Superior temporal gyrus (tissue), 1 donor: Measurements from ENCODE around the gene MAN1A1.

Source experiments
- DNase-seq: peaks from one replicate; pipeline ENCODE4 v3.0.0-alpha.2; 2016; ENCODE audit errors: extremely low spot score

MAN1A1 gene

GRCh38 chr6:119270545-119270944 lies 79.0 kb downstream of the MAN1A1 start:
- DNase-seq: no peak

- DNase-seq: no peak
These were observed 80.1 kb downstream of the MAN1A1 start for GRCh38 chr6:119269266-119270103.

GRCh38 chr6:119267126-119267905 lies 82.2 kb downstream of the MAN1A1 start:
- DNase-seq: no peak

GRCh38 chr6:119264854-119265397 lies 84.6 kb downstream of the MAN1A1 start:
- DNase-seq: no peak

GRCh38 chr6:119262612-119263011 lies 86.9 kb downstream of the MAN1A1 start:
- DNase-seq: no peak

- DNase-seq: no peak
These were observed 87.6 kb downstream of the MAN1A1 start for GRCh38 chr6:119261944-119262284.

GRCh38 chr6:119259027-119259426 lies 90.5 kb downstream of the MAN1A1 start:
- DNase-seq: no peak

GRCh38 chr6:119257726-119258125 lies 91.8 kb downstream of the MAN1A1 start:
- DNase-seq: no peak

- no peak for DNase-seq
These were observed 92.5 kb downstream of the MAN1A1 start for GRCh38 chr6:119256978-119257462.

GRCh38 chr6:119256392-119256791 lies 93.2 kb downstream of the MAN1A1 start:
- no peak for DNase-seq

GRCh38 chr6:119255492-119255891 lies 94.1 kb downstream of the MAN1A1 start:
- no peak for DNase-seq

- no peak for DNase-seq
These were observed 99.5 kb downstream of the MAN1A1 start for GRCh38 chr6:119250036-119250435.

GRCh38 chr6:119249319-119249718 lies 100.2 kb downstream of the MAN1A1 start:
- DNase-seq: no peak

GRCh38 chr6:119247504-119247903 lies 102.1 kb downstream of the MAN1A1 start:
- no peak for DNase-seq

- DNase-seq: no peak
These were observed 105.9 kb downstream of the MAN1A1 start for GRCh38 chr6:119243657-119244056.

GRCh38 chr6:119243037-119243436 lies 106.5 kb downstream of the MAN1A1 start:
- no peak for DNase-seq

GRCh38 chr6:119241540-119242309 lies 107.8 kb downstream of the MAN1A1 start:
- DNase-seq: no peak

- no peak for DNase-seq
These were observed 108.5 kb downstream of the MAN1A1 start for GRCh38 chr6:119241111-119241465.

- DNase-seq: no peak
These were observed 109.1 kb downstream of the MAN1A1 start for GRCh38 chr6:119240257-119241110.

- DNase-seq: no peak
These were observed 112.3 kb downstream of the MAN1A1 start for GRCh38 chr6:119237177-119237715.

- no peak for DNase-seq
These were observed 114.6 kb downstream of the MAN1A1 start for GRCh38 chr6:119234941-119235340.
